Pancreas (tissue), 10 donors: ENCODE data around the gene SMC3. TPM values are rescaled to one million over a fixed set of nuclear protein-coding genes. Genes with fewer than 3 reads are reported as not detected.

Experiments
- ATAC-seq, 4 donors: fragments of 200-7000 bp; cut with Tn5 transposase; one replicate each; pipeline versions ENCODE4 v1.8.0 to v1.9.1; 2020; ENCODE audit warnings: mild to moderate bottlenecking in 4 of 4, moderate library complexity in 4 of 4
- DNase-seq, 6 donors: peaks; one replicate each; pipeline ENCODE4 v3.0.0-alpha.2; 2020
- FAIRE-seq: peaks from 2 replicates; lab custom pipeline; 2012; peaks lifted over from hg19 to GRCh38; lab: Jason Lieb, UNC
- H3K27ac ChIP-seq, 4 donors: fragments of 200-600 bp; sonication (generic); 1 replicate in 3 of 4; 2 replicates in 1 of 4; pipeline versions ENCODE4 v1.5.0 to v1.8.0; 2020
- H3K27me3 ChIP-seq, 4 donors: fragments of 200-600 bp; one replicate each; pipeline ENCODE4 v1.8.0; 2021
- H3K36me3 ChIP-seq, 3 donors: fragments of 200-600 bp; sonication (generic) in 1 of 3; one replicate each; pipeline versions ENCODE4 v1.5.0 to v1.8.0; 2020 to 2021
- H3K4me1 ChIP-seq, 3 donors: fragments of 200-600 bp; one replicate each; pipeline ENCODE4 v1.8.0; 2021
- H3K4me3 ChIP-seq, 4 donors: fragments of 200-600 bp; sonication (generic) in 2 of 4; one replicate each; pipeline versions ENCODE4 v1.5.0 to v1.8.0; 2020 to 2021
- H3K9me3 ChIP-seq, 4 donors: fragments of 200-600 bp; one replicate each; pipeline ENCODE4 v1.8.0; 2021
- WGBS, 2 donors: extraction: QIAGEN DNeasy Blood & Tissue Kit; methylation state at CpG; one replicate each; pipeline ENCODE4 v1.1.7; 2013; 5-methylcytosine and 5-hydroxymethylcytosine counted together
- intact Hi-C, 3 donors: fragments of 100-400 bp; cut with DNase I; formaldehyde crosslinking; loops; one replicate each; pipeline versions ENCODE4 v1.11.1 to v1.14.2; 2022
- polyA plus RNA-seq, 2 donors: library from polyadenylated mRNA; stranded (reverse); fragments of 200-250 nt; gene quantifications; one replicate each; pipeline ENCODE4 v1.2.3, GENCODE V29; 2013
- total RNA-seq, 6 donors: library from RNA; stranded (reverse); fragmentation: NEBNext Ultra II Directional in 4 of 6; extraction: Animal tissue kit (Norgen Biotek cat#: 25700) in 4 of 6; gene quantifications; one replicate each; pipeline versions ENCODE4 v1.2.1 to v1.2.4, GENCODE V29; 2021 to 2023
- TF ChIP-seq, protein P1 (sequence below), 4 donors: fragments of 200-600 bp; sonication (generic) in 3 of 4; IDR thresholded peaks; one replicate each; pipeline versions ENCODE4 v1.5.0 to v1.8.0; 2021; ENCODE audit warnings: antibody characterized with exemption in 4 of 4
- donor health status: healthy with polysubstance abuse.
- donor health status: DM: no; HTN: no; CAD: no; lungs with moderate emphysema.
- donor health status: DM: no; HTN: no; CAD: no.
- donor health status: control.
- donor health status: control.
- donor health status: Bipolar disorder and iron deficiency.
- donor health status: DM: yes; HTN: yes; CAD: no.
- donor health status: DM: no; HTN: no; CAD: no.
- donor health status: DM: no; HTN: no; CAD: no.
- donor health status: DM: yes; HTN: yes; CAD: no.

SMC3 gene
- total RNA-seq (10 to 100 TPM; 14.2 to 22.7 (median 17.7) TPM), polyA plus RNA-seq (10 to 100 TPM in 1 of 2 donors, 1 to 10 TPM in 1; 7.7 to 22.2 TPM)

DNA sequence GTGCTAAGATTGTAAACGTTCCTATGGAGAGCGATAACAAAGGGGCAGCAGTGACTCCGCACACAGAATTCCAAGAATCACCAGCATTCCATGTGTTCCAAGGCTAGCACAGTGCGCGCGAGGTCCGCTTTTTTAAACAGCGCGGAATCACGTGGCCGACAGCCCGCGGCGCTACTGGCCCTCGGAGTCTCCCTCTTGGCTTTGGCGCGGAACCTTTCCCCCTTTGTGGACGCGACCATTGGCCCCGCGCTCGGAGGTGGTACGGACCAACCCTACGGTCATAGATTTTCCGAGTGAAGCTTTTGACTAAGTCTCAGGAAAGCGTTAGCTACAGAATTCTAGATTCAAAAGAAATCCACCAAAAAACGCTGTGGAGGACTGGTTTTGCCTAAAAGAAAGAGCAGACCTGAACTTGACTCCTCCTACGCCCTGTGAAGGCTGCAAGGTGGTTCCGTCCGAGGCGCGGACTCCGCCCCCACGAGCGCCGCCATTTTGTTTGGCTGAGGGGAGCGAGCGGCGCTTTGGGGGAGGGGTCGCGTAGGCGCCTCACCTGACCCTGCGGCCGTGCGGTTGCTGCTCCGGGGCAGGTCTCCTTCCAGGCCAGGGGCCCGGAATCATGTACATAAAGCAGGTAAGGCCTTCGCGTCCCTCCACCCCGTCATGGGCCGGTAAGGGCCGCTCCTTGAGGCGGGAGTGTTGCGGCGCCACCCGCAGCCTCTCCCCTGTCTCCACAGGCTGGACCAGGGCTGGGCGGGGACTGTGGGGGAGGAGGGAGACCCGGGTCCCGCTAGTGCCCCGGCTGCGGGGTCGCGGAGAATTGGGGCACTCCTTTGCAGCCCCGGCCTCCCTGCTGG is at the start of gene SMC3:
TSS of gene SMC3 (plus strand) at position 495 of the 854 bp plus-strand sequence. CDS start at position 617, 122 bp downstream.
- WGBS, 2 donors, result 0% methylated on average over 64 of the region's 64 CpGs

GRCh38 chr10:110522365-110522988 is 45.0 kb upstream of the SMC3 start:
- DNase-seq (no peak), FAIRE-seq (no peak), ATAC-seq (peak; percentile 84 to 96 (median 91))
- Histone ChIP-seq H3K27ac (peak overlapping the region in 1 of 4 donors; percentile 12), H3K9me3 (no peaks in the 10 kb centered on the region), H3K4me1 (peaks cover 0 to 12% (median 5%) of the 10 kb centered on the region in 3 donors), H3K36me3 (no peaks in the 10 kb centered on the region), H3K4me3 (no peak overlapping the region), H3K27me3 (no peaks in the 10 kb centered on the region)
- 41 to 44% methylated on average over 4 of the region's 4 CpGs for WGBS, 2 donors
- intact Hi-C loops, result no loop called here
- TF ChIP-seq, protein P1, sequence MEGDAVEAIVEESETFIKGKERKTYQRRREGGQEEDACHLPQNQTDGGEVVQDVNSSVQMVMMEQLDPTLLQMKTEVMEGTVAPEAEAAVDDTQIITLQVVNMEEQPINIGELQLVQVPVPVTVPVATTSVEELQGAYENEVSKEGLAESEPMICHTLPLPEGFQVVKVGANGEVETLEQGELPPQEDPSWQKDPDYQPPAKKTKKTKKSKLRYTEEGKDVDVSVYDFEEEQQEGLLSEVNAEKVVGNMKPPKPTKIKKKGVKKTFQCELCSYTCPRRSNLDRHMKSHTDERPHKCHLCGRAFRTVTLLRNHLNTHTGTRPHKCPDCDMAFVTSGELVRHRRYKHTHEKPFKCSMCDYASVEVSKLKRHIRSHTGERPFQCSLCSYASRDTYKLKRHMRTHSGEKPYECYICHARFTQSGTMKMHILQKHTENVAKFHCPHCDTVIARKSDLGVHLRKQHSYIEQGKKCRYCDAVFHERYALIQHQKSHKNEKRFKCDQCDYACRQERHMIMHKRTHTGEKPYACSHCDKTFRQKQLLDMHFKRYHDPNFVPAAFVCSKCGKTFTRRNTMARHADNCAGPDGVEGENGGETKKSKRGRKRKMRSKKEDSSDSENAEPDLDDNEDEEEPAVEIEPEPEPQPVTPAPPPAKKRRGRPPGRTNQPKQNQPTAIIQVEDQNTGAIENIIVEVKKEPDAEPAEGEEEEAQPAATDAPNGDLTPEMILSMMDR (IDR thresholded peaks at IDR 0.05), result no peak

More for the DNA sequence above, at the start of gene SMC3:
- no peaks in the 10 kb centered on the region for H3K9me3 ChIP-seq
- DNase-seq, result peak; percentile 89 to 94 (median 92)
- ATAC-seq, result peak; percentile 93 to 98 (median 95)
- intact Hi-C loops, result no loop called here
- peak within 1 kb of the TSS; percentile 74 to 99 (median 94) for H3K4me3 ChIP-seq
- H3K27me3 ChIP-seq, result no peaks in the 10 kb centered on the region
- no peaks in the 10 kb centered on the region for H3K36me3 ChIP-seq
- peaks cover 0 to 17% (median 16%) of the 10 kb centered on the region in 3 donors for H3K4me1 ChIP-seq
- H3K27ac ChIP-seq, result peak within 1 kb of the TSS; percentile 81 to 91 (median 86)
- no peak for FAIRE-seq
- TF ChIP-seq, protein P1 (IDR thresholded peaks at IDR 0.05), result no peak

DNA sequence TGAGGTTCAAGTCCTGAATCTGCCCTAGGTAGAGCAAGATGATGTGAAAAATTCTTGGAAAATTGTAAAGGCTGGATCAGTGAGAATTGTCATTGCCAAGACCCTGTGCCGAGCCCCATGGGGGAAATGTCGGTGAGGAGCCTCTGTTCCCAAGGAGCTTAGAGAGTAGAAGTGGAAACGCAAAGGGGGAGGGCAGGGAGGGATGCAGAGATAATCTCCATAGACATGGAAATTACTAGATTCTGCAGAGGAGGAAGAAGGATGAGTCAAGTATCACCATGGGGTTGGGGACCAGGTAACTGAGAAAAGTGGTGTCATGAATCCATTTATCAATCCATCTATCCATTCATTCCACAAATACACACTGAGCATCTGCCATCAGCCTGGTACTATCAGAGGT is 43.8 kb upstream of the SMC3 start:
- intact Hi-C loops, result no loop called here
- FAIRE-seq, result no peak
- no peak overlapping the region for H3K27ac ChIP-seq
- H3K4me3 ChIP-seq, result no peak overlapping the region
- no peak for DNase-seq
- no peak for ATAC-seq
- H3K36me3 ChIP-seq, result no peaks in the 10 kb centered on the region
- TF ChIP-seq, protein P1 (IDR thresholded peaks at IDR 0.05), result no peak
- WGBS, 2 donors, result 93 to 97% methylated on average over 3 of the region's 3 CpGs
- peaks cover 0 to 12% (median 5%) of the 10 kb centered on the region in 3 donors for H3K4me1 ChIP-seq
- no peaks in the 10 kb centered on the region for H3K9me3 ChIP-seq
- no peaks in the 10 kb centered on the region for H3K27me3 ChIP-seq

GRCh38 chr10:110524179-110524858 is 43.2 kb upstream of the SMC3 start:
- DNase-seq, result no peak
- H3K9me3 ChIP-seq, result no peaks in the 10 kb centered on the region
- H3K36me3 ChIP-seq, result no peaks in the 10 kb centered on the region
- H3K27me3 ChIP-seq, result no peaks in the 10 kb centered on the region
- TF ChIP-seq, protein P1 (IDR thresholded peaks at IDR 0.05), result no peak
- no peak overlapping the region for H3K4me3 ChIP-seq
- ATAC-seq, result no peak
- no peak for FAIRE-seq
- peaks cover 0 to 12% (median 5%) of the 10 kb centered on the region in 3 donors for H3K4me1 ChIP-seq
- WGBS, 2 donors, result 74 to 80% methylated on average over 3 of the region's 3 CpGs
- no peak overlapping the region for H3K27ac ChIP-seq
- intact Hi-C loops, result no loop called here
